Activated CD4-positive, alpha-beta T cell treated with anti-CD3 and anti-CD28 coated beads, Interleukin-2, amount 10 ng/mL, durations not matched to agents 7 days and 5 days (primary cell): Measurements from ENCODE around the gene DZIP1L. TPM values are rescaled to one million over a fixed set of nuclear protein-coding genes. Genes with fewer than 3 reads are reported as not detected.
"Not testable (repeated sequence)": the region's sequence is repeated elsewhere in the genome, so short reads cannot be mapped to it uniquely, and the experiment has no call there.

Experiments
- CTCF ChIA-PET: fragments of 350-600 bp; sonication (Branson Sonifier 250); formaldehyde crosslinking; loops from one replicate; lab custom pipeline; 2021; ENCODE audit warnings: antibody characterized with exemption; lab: Charles Lee
- POLR2A ChIA-PET: fragments of 350-600 bp; sonication (Branson Sonifier 250); formaldehyde crosslinking; loops from one replicate; lab custom pipeline; 2021; ENCODE audit warnings: antibody characterized with exemption; lab: Charles Lee
- DNase-seq: peaks from one replicate; pipeline ENCODE4 v3.0.0-alpha.2; 2020
- H3K27ac Mint-ChIP-seq: one replicate; pipeline ENCODE4 v1.8.0; 2021; ENCODE audit warnings: mild to moderate bottlenecking, moderate library complexity, mixed read lengths
- H3K27me3 Mint-ChIP-seq: one replicate; pipeline ENCODE4 v1.8.0; 2021; ENCODE audit warnings: mixed read lengths
- H3K36me3 Mint-ChIP-seq: one replicate; pipeline ENCODE4 v1.8.0; 2021; ENCODE audit warnings: low read depth, mixed read lengths
- H3K4me1 Mint-ChIP-seq: one replicate; pipeline ENCODE4 v1.8.0; 2021; ENCODE audit warnings: mixed read lengths
- H3K4me3 Mint-ChIP-seq: one replicate; pipeline ENCODE4 v1.8.0; 2021; ENCODE audit warnings: mild to moderate bottlenecking, moderate library complexity, mixed read lengths
- H3K9me3 Mint-ChIP-seq: one replicate; pipeline ENCODE4 v1.8.0; 2021; ENCODE audit warnings: mixed read lengths
- total RNA-seq, 2 experiments: library from RNA; stranded (reverse); gene quantifications; one replicate each; pipeline ENCODE4 v1.2.3, GENCODE V29; 2021

DZIP1L gene
- total RNA-seq, 2 experiments from 2014 or later, result 0.37 to 0.40 TPM

DNA sequence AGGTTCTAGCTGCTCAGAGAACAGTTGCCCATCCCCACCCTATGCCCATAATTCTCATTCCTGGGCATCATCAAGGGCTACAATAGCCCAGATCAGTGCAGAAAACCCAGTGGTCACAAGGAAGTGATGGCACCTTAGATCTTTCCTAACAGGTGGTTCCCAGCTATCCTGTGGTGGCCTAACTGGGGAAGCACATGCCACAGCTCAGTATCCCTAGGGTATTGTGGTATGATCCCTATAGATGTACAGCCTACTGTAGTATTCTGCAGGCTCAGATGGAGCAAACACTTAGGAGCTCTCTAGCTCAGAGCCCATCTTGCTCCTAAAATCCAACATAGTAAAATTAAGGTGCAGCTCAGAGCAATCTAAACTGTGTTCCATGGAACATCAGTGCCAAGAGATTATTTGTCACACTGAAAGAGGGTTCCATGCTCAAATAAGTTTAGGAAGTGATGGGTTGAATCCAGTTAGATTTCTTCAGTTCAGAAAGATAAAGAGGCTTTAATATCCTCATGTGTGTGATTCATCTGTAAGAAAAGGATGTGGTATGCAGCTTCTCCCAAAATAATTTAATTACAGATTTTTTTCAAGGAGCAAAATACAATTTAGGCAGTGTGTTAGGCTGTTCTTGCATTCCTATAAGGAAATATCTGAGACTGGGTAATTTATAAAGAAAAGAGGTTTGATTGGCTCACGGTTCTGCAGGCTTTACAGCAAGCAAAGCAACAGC lies 12.4 kb upstream of the DZIP1L start:
- POLR2A ChIA-PET, result no interaction called here
- Mint-ChIP-seq H3K4me1 (no peaks in the 10 kb centered on the region), H3K4me3 (no peak overlapping the region), H3K27me3 (peaks cover 15% of the 10 kb centered on the region), H3K9me3 (no peaks in the 10 kb centered on the region), H3K27ac (no peak overlapping the region), H3K36me3 (no peaks in the 10 kb centered on the region)
- CTCF ChIA-PET, result interaction anchor here (1.0 kb wide), 1 partner anchor 14 kb away, joined by 4 read pairs; no protein-coding TSS in a partner anchor
- DNase-seq, result no peak

DNA sequence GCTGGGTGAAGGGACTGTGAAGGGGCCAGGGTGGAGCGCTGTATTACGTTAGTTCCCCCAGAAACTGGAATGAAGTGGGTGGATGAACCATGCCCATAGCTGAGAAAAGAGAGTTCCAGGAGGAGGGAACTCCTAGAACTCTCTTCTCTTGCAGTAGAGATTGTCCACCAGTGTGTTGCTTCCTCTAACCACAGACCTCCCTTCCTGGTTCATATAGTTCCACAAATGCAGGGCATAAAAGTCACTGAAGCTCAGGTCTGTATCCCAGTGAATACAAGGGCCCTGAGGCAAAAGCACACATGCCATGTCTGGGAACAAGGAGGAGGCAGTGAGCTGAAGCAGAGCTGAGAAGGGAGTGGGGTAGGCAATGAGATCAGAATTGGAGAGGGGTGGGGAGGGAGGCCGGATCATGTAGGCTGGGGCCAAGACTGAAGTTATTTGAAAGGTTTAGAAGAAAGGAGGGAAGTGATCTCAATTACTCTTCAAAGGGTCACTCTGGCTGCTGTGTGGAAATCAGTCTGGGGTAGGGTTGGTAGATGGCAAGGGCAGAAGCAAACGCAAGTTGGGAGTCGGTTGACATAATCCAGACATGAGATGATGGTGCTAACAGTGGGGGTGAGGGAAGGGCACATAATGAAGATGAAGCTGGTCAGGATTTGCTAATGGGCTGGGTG lies 10.3 kb upstream of the DZIP1L start:
- peaks cover 8% of the 10 kb centered on the region for H3K27me3 Mint-ChIP-seq
- H3K4me3 Mint-ChIP-seq, result no peak overlapping the region
- no peaks in the 10 kb centered on the region for H3K4me1 Mint-ChIP-seq
- ChIA-PET CTCF (no interaction called here), POLR2A (no interaction called here)
- no peak overlapping the region for H3K27ac Mint-ChIP-seq
- no peak for DNase-seq
- H3K36me3 Mint-ChIP-seq, result no peaks in the 10 kb centered on the region
- H3K9me3 Mint-ChIP-seq, result no peaks in the 10 kb centered on the region

DNA sequence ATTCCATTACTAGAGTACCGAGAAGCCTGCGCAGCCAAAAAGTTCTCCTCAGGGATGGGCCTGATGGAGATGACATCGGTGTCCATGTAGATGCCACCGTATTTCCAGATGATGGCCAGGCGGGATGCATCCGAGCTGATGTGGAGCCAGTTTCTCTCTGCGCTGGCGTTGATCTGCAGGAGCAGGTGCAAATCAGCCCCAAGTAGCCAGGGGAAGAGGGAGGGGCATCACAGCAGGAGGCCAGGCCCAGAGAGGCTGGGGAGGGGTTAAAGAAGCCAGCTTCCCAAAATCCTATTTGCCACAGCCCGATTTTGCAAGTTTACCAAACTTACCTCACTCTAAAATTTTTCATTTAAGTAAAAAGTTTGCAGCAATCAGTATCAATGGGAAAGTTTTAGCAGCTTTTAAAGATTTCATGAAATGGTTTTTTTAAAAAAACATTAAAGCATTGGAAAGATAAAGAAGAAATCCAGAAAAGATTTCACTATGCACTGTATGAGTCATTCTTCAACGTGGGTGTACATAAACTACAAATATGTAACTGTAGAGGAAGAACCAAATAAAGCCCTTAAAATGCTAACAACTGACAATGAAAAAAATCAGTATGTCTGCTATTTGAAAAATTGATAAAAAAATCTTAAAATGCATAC lies 9.4 kb upstream of the DZIP1L start:
- no peak overlapping the region for H3K4me3 Mint-ChIP-seq
- POLR2A ChIA-PET, result no interaction called here
- DNase-seq, result no peak
- no peaks in the 10 kb centered on the region for H3K9me3 Mint-ChIP-seq
- H3K36me3 Mint-ChIP-seq, result no peaks in the 10 kb centered on the region
- H3K27me3 Mint-ChIP-seq, result peaks cover 8% of the 10 kb centered on the region
- no peak overlapping the region for H3K27ac Mint-ChIP-seq
- no peaks in the 10 kb centered on the region for H3K4me1 Mint-ChIP-seq
- CTCF ChIA-PET, result no interaction called here

DNA sequence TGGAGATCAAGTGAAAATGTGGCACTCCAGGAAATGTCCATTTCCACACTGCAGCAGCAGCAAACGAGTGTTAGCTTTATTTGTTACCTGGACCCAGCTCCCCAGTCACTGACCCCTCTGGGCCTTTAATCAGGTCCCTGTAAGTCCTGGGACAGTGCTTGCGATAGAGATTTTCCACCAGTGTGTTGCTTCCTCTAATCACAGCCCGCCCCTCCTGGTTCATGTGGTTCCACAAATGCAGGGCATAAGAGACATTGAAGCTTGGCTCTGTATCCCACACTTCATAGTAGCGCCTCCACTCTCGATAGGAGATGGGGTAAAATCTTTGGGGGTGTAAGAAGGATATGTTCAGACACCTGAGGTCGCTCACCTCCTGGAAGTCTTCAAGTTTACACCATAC lies 8.8 kb upstream of the DZIP1L start:
- Mint-ChIP-seq H3K4me3 (no peak overlapping the region), H3K9me3 (no peaks in the 10 kb centered on the region), H3K36me3 (no peaks in the 10 kb centered on the region), H3K4me1 (no peaks in the 10 kb centered on the region), H3K27ac (no peak overlapping the region), H3K27me3 (peaks cover 8% of the 10 kb centered on the region)
- CTCF ChIA-PET, result no interaction called here
- POLR2A ChIA-PET, result no interaction called here
- DNase-seq, result no peak

DNA sequence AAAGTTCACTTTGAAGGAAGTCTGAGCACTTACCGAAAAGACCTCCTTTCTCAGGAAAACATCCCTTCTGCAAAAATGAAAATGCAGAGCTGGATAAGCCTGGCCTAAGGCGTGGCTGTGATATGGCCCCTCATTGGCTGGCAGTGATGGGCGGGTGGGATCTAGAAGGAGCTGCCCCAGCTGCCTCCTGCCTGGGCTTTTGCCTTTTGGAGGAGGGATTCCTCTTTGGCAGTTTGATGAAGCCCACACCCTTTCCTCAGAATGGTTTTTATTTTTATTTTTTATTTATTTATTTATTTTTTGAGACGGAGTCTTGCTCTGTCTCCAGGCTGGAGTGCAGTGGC lies 4.0 kb upstream of the DZIP1L start:
- no peak for DNase-seq
- peaks cover 7% of the 10 kb centered on the region for H3K4me1 Mint-ChIP-seq
- H3K27me3 Mint-ChIP-seq, result peaks cover 29% of the 10 kb centered on the region
- no peaks in the 10 kb centered on the region for H3K36me3 Mint-ChIP-seq
- H3K4me3 Mint-ChIP-seq, result no peak overlapping the region
- ChIA-PET POLR2A (no interaction called here), CTCF (interaction anchor here (0.6 to 2.9 kb wide), 5 partner anchors 39 to 1225 kb away, joined by 3 to 17 read pairs (median 4); no protein-coding TSS in a partner anchor)
- H3K27ac Mint-ChIP-seq, result no peak overlapping the region
- no peaks in the 10 kb centered on the region for H3K9me3 Mint-ChIP-seq

DNA sequence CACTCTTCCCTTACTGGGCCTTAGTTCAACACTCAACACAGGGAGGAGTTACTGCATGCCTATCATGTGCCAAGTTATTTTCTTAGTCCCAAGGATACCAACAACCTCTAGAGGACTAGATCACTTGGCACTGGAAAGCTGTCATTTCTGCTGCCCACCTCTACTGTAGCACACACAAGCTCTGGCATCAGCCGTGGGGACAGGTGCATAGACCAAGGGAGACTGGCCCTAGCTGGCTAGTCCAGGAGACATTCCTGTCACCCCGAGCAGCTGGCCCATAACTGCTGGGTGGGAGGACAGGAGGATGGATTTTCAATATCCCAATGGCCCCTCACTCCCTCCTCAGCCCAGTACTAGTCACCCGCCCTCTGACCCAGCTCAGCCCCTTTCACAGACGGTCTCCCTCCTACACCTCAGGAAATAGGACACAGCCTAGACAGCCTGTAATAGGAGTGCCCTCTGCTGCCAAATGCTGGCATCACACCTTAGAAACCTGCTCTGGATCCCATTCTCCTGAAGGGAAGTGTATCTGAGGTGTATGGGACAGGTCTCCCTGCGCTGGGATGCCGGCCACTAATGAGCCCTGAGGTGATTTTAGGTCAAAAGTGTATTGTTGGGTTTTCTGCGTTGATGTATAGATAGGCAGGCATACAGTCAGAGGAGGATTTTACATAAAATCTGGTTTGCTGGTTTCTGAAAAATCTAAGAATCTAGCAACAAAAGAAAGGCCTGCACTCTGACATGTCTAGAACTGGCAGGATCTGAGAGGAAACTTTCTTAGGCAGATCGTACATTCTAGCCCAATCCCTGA lies 3.4 kb upstream of the DZIP1L start:
- ChIA-PET POLR2A (no interaction called here), CTCF (interaction anchor here (0.6 to 2.9 kb wide), 13 partner anchors 11 to 1225 kb away, joined by 3 to 17 read pairs (median 4); partner anchors contain the start of gene A4GNT)
- no peaks in the 10 kb centered on the region for H3K36me3 Mint-ChIP-seq
- H3K27me3 Mint-ChIP-seq, result peaks cover 34% of the 10 kb centered on the region
- no peaks in the 10 kb centered on the region for H3K9me3 Mint-ChIP-seq
- H3K4me1 Mint-ChIP-seq, result peaks cover 7% of the 10 kb centered on the region
- DNase-seq, result peak; percentile 68
- no peak overlapping the region for H3K27ac Mint-ChIP-seq
- H3K4me3 Mint-ChIP-seq, result no peak overlapping the region

DNA sequence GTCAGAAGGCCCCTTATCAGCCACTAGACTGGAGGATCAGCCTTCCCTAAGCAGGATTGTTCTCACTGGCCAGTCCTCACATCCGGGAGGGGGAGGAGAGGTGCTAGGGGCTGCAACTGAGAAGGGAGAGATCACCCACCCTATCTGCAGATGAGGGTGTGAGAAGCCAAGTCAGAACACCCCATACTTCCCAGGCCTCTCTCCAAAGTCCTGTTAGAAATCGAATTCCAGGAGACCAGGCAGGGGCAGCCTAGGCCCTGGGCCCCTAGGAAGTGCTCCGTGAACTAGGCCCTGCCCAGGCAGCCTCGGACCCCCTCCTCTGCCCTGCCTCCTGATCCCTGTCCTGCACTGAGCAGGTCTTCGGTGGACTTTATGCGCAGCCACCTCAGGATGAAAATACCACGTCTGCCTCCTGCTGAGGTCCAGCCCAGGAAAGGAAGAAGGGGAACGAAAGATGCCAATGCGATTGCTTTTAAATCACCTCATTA lies 933 bp downstream of the DZIP1L start:
- peaks cover 7% of the 10 kb centered on the region for H3K4me1 Mint-ChIP-seq
- no peak overlapping the region for H3K27ac Mint-ChIP-seq
- peaks cover 38% of the 10 kb centered on the region for H3K27me3 Mint-ChIP-seq
- CTCF ChIA-PET, result no interaction called here
- H3K36me3 Mint-ChIP-seq, result no peaks in the 10 kb centered on the region
- H3K4me3 Mint-ChIP-seq, result peak overlapping the region; percentile 73
- no peak for DNase-seq
- POLR2A ChIA-PET, result no interaction called here
- H3K9me3 Mint-ChIP-seq, result no peaks in the 10 kb centered on the region

DNA sequence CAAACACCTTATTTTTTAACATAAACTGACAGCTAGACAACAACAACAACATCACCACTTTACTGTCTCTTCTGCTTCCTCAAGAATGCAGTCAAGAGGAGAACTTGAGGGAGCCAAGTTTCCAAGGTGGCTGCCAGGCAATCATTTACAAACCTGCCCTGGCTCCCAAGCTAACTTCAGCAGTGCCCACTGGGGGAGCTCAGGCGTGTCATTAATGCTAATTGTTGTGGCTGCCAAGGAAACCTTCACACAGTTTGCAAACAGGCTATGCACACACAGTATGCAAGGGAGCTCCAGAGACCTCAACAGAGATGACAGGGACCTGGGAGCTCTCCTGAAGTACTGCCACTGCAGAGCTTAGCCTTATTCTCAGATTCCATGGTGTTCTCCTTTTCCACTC lies 2.1 kb downstream of the DZIP1L start:
- no peak overlapping the region for H3K4me3 Mint-ChIP-seq
- H3K4me1 Mint-ChIP-seq, result peaks cover 7% of the 10 kb centered on the region
- H3K27ac Mint-ChIP-seq, result no peak overlapping the region
- no peaks in the 10 kb centered on the region for H3K9me3 Mint-ChIP-seq
- POLR2A ChIA-PET, result no interaction called here
- H3K36me3 Mint-ChIP-seq, result no peaks in the 10 kb centered on the region
- DNase-seq, result no peak
- CTCF ChIA-PET, result interaction anchor here (1.0 to 1.1 kb wide), 2 partner anchors 14 to 25 kb away, joined by 4 to 5 read pairs; no protein-coding TSS in a partner anchor
- H3K27me3 Mint-ChIP-seq, result peaks cover 38% of the 10 kb centered on the region

DNA sequence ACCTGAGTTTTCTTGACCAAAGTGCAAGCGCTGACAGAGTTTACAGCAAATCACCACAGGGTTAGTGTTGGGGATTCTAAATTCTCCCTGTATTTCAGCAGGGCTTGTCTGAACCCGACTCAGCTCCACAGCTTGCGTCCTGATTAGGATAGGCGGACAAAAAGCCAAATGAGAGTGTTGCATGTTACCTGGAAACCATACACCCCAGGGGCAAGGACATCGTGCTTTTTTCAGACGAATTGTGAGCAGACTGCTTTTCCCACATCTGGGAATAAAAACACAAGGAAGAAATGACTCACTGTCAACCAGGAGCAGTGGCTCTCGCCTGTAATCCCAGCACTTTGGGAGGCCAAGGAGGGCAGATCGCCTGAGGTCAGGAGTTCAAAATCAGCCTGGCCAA lies 3.0 kb downstream of the DZIP1L start:
- Mint-ChIP-seq H3K27ac (no peak overlapping the region), H3K36me3 (no peaks in the 10 kb centered on the region), H3K4me3 (no peak overlapping the region), H3K4me1 (peaks cover 7% of the 10 kb centered on the region), H3K27me3 (peaks cover 36% of the 10 kb centered on the region), H3K9me3 (no peaks in the 10 kb centered on the region)
- ChIA-PET CTCF (no interaction called here), POLR2A (no interaction called here)
- no peak for DNase-seq

DNA sequence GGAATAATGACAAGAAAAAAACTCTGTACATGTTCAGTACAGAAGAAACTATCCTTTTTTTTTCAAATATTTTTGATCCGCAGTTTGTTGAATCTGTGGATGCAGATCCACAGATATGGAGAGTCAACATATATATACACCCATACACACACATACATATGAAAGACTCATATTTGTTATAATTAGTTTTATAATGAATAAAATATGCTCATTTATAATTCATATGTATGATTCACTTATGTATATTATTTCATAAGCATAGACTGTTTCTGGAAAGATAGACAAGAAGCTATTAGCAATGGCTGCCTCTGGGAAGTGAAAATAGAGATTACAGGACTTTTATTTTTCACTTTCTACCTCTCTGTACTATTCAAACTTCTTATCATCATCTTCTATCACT lies 9.8 kb downstream of the DZIP1L start:
- Mint-ChIP-seq H3K36me3 (no peaks in the 10 kb centered on the region), H3K27me3 (peaks cover 7% of the 10 kb centered on the region), H3K4me1 (no peaks in the 10 kb centered on the region), H3K27ac (no peak overlapping the region), H3K4me3 (no peak overlapping the region), H3K9me3 (no peaks in the 10 kb centered on the region)
- ChIA-PET CTCF (no interaction called here), POLR2A (no interaction called here)
- DNase-seq, result no peak

DNA sequence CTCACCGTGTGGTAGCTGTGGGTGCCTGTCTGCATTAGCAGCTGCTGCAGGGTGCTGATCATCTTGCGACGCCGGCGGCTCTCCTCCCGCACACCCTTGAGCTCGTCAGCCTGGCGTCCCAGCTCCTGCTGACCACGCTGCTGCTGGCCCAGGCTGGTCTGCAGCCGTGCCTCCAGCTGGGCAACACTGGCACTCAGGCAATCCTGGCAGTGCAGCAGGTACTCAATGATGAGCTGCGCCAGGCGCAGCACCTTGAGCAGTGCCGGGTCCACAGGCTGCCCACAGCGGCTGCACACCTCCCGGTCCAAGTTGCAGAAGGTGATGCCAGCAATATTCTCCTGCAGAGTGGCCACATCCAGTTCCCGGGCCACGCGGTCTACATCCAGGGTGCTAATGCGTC lies 11.9 kb downstream of the DZIP1L start:
- DNase-seq, result no peak
- H3K27ac Mint-ChIP-seq, result no peak overlapping the region
- no peaks in the 10 kb centered on the region for H3K4me1 Mint-ChIP-seq
- H3K36me3 Mint-ChIP-seq, result no peaks in the 10 kb centered on the region
- ChIA-PET POLR2A (no interaction called here), CTCF (no interaction called here)
- no peak overlapping the region for H3K4me3 Mint-ChIP-seq
- no peaks in the 10 kb centered on the region for H3K9me3 Mint-ChIP-seq
- H3K27me3 Mint-ChIP-seq, result peaks cover 4% of the 10 kb centered on the region

DNA sequence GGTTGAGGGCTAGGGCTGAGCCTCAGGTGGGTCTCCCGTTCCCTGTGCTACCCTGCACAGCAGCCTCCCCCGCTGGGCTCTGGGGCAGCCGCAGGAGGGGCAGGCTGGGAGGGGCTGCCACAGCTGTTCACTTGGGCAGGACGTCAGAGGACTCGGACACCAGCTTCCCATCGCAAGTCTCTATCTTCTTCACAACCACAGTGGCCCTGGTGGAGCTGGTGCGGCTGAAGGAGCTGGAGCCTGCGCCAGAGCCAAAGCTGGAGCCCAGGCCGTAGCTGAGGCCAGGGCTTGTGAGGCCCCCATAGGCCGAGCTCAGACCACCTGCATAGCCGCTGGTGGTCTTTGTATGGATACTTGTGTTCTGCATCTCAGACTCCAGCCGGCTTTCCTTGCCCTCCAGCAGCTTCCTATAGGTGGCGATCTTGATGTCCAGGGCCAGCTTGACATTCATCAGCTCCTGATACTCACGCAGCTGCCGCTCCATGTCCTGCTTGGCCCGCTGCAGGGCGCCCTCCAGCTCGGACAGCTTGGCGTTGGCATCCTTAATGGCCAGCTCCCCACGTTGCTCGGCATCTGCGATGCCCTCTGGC lies 14.0 kb downstream of the DZIP1L start:
- H3K4me3 Mint-ChIP-seq, H3K27ac Mint-ChIP-seq, H3K4me1 Mint-ChIP-seq, DNase-seq, H3K9me3 Mint-ChIP-seq, H3K36me3 Mint-ChIP-seq, H3K27me3 Mint-ChIP-seq, POLR2A ChIA-PET: not testable (repeated sequence)
- CTCF ChIA-PET, result interaction anchor here (0.7 kb wide), 1 partner anchor 21 kb away, joined by 3 read pairs; no protein-coding TSS in a partner anchor
